ENCODE measurements around the gene LRP1B. TPM values are rescaled to one million over a fixed set of nuclear protein-coding genes. Genes with fewer than 3 reads are reported as not detected.

Gene LRP1B
- total and polyA plus RNA-seq, 2 of the 8 experiments (the other 6 are each of a cell fraction or from before 2014, with no cell fraction given) = 0.03 TPM; not detected in 1

DNA sequence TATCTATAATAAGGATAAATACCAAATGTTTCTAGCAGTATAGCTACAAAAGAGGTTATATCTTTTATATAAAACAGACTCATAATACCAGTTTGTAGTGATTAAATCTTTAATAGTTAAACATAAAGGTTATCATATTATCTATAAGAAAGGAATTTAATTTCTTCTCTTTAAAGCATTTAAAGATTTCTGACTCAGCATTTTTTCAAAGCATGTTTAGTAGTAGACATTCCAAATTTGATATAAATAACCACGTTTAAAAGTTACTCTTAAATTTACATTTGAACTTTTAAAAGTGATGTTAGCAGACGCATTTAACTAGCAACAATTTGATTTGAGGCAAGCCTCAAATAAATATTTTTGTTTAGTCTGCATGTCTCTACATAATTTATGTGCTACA is 1842.6 kb downstream of the LRP1B start:
- no peaks in the 10 kb centered on the region for H3K79me1 ChIP-seq (ENCODE audit: low read depth, low read length)
- H2BK12ac ChIP-seq (ENCODE audit: low read depth, low read length) = no peak overlapping the region
- H4K20me1 ChIP-seq (replicated peaks in 1 of 2; ENCODE audit: control insufficient read depth in 1 of 2, insufficient read depth in 2 of 2, low read length in 2 of 2) = no peaks in the 10 kb centered on the region
- H3K4me3 ChIP-seq (ENCODE audit: extremely low read depth in 1 of 4, insufficient read depth in 2 of 4, low read depth in 3 of 4, low read length in 4 of 4) = no peak overlapping the region
- no peak overlapping the region for H3K18ac ChIP-seq (ENCODE audit: extremely low read depth, low read length)
- peak; percentile 69; the same call in 1 of the 2 replicates for TF ChIP-seq MAFK (IDR thresholded peaks at IDR 0.05; ENCODE audit: low read depth, low read length)
- TF ChIP-seq RBBP5 (IDR thresholded peaks at IDR 0.05; ENCODE audit: borderline replicate concordance, low read depth, low read length) = no peak
- no peak overlapping the region for H2BK5ac ChIP-seq (ENCODE audit: low read depth, low read length)
- no peak overlapping the region for H4K5ac ChIP-seq (ENCODE audit: insufficient read length, low read depth, low read length)
- no peak overlapping the region for H2BK15ac ChIP-seq (ENCODE audit: low read length)
- ChIA-PET POLR2A (ENCODE audit: partially characterized antibody) (no interaction called here), CTCF (ENCODE audit: partially characterized antibody) (no interaction called here)
- no peak overlapping the region for H3K4me2 ChIP-seq (ENCODE audit: insufficient read depth in 1 of 2, low read depth in 2 of 2, low read length in 2 of 2)
- H4K91ac ChIP-seq (replicated peaks; ENCODE audit: insufficient read length, low read length) = no peak overlapping the region
- no peaks in the 10 kb centered on the region for H3K36me3 ChIP-seq (ENCODE audit: control insufficient read depth in 2 of 4, insufficient read depth in 4 of 4, low read length in 3 of 4)
- no peaks in the 10 kb centered on the region for H3K27me3 ChIP-seq (replicated peaks in 1 of 4; ENCODE audit: control insufficient read depth in 3 of 4, extremely low read depth in 1 of 4, insufficient read depth in 3 of 4, low read length in 3 of 4)
- no peak overlapping the region for H3K23ac ChIP-seq (ENCODE audit: insufficient read length)
- DNase-seq (ENCODE audit: low read depth in 1 of 2, low spot score in 2 of 2) = no peak
- no peak overlapping the region for H3K4ac ChIP-seq (replicated peaks; ENCODE audit: insufficient read length, low read depth, low read length)
- no peak overlapping the region for H3K56ac ChIP-seq (replicated peaks; ENCODE audit: insufficient read length, low read depth, low read length)
- H3K79me2 ChIP-seq (ENCODE audit: control insufficient read depth in 1 of 2, insufficient read depth in 2 of 2, low read length in 2 of 2) = no peaks in the 10 kb centered on the region
- FAIRE-seq = no peak
- H2BK20ac ChIP-seq (ENCODE audit: low read length) = no peak overlapping the region
- no peaks in the 10 kb centered on the region for H3K23me2 ChIP-seq (ENCODE audit: low read depth, low read length)
- H2AK5ac ChIP-seq (ENCODE audit: low read depth, low read length) = no peak overlapping the region
- no peak overlapping the region for H4K8ac ChIP-seq (ENCODE audit: extremely low read depth, insufficient read depth, low read length)
- H3K9me3 ChIP-seq (ENCODE audit: insufficient read depth in 2 of 2, low read depth in 1 of 2, low read length in 1 of 2) = no peaks in the 10 kb centered on the region
- H2BK120ac ChIP-seq (replicated peaks; ENCODE audit: low read depth, low read length) = no peak overlapping the region
- no peaks in the 10 kb centered on the region for H3K4me1 ChIP-seq (replicated peaks in 1 of 4; ENCODE audit: control insufficient read depth in 3 of 4, insufficient read depth in 4 of 4, low read length in 3 of 4)
- 86% methylated on average over 2 of the region's 2 CpGs; no CpG with 5 or more reads in 1 of the 2 experiments for WGBS, 2 experiments (ENCODE audit: extremely low coverage in 1 of 2, insufficient coverage in 1 of 2, insufficient read length in 1 of 2, insufficient replicate concordance in 2 of 2, low coverage in 1 of 2, low lambda C conversion rate in 2 of 2, missing lambda C conversion rate in 1 of 2)
- no peak overlapping the region for H3K14ac ChIP-seq (ENCODE audit: insufficient read length)
- H2AFZ ChIP-seq (ENCODE audit: low read length) = no peak overlapping the region
- no peak overlapping the region for H3K9ac ChIP-seq (replicated peaks in 1 of 4; ENCODE audit: extremely low read depth in 1 of 4, low read depth in 3 of 4, low read length in 3 of 4)
- H3K27ac ChIP-seq (ENCODE audit: low read depth, low read length) = no peak overlapping the region

Data from H1 (cell line).